K562 (cell line): ENCODE measurements around the gene CASKIN2. TPM values are rescaled to one million over a fixed set of nuclear protein-coding genes. Genes with fewer than 3 reads are reported as not detected.
A peak's percentile ranks its signal among the peaks of the same experiment; 100 is the strongest.

ENCODE experiments used
- ETV1 ChIP-seq: fragments of 450-650 bp; conservative IDR thresholded peaks from 2 replicates; pipeline ENCODE4 v1.6.1; 2016; ENCODE audit warnings: missing genetic modification characterization, control low read depth, low read depth, missing compliant biosample characterization
- ETV5 ChIP-seq: sonication (generic); formaldehyde crosslinking; IDR thresholded peaks from 2 replicates; pipeline ENCODE4 v1.4.0; 2020; ENCODE audit warnings: low read depth, mild to moderate bottlenecking, missing genetic modification reagents
- EWSR1 ChIP-seq: fragments of 450-650 bp; IDR thresholded peaks from 2 replicates; pipeline ENCODE4 v1.6.1; 2018; ENCODE audit warnings: borderline replicate concordance, mild to moderate bottlenecking, low read depth, moderate library complexity; ENCODE audit not compliant: partially characterized antibody
- GATAD2B ChIP-seq: fragments of 450-650 bp; IDR thresholded peaks from 2 replicates; pipeline ENCODE4 v1.6.1; 2017; ENCODE audit warnings: mild to moderate bottlenecking, borderline replicate concordance
- KAT7 ChIP-seq: sonication (generic); formaldehyde crosslinking; IDR thresholded peaks from 2 replicates; pipeline ENCODE4 v1.8.0; 2022; ENCODE audit warnings: missing genetic modification reagents, mild to moderate bottlenecking, borderline replicate concordance
- KAT8 ChIP-seq: fragments of 450-650 bp; IDR thresholded peaks from 2 replicates; pipeline ENCODE4 v1.6.1; 2016; ENCODE audit warnings: low read depth, mild to moderate bottlenecking
- KLF10 ChIP-seq: fragments of 250-450 bp; sonication (Bioruptor Pico); IDR thresholded peaks from 2 replicates; pipeline ENCODE4 v1.6.1; 2021; ENCODE audit warnings: matching md5 sums
- KLF13 ChIP-seq: fragments of 450-650 bp; IDR thresholded peaks from 2 replicates; pipeline ENCODE4 v1.6.1; 2016; ENCODE audit warnings: missing genetic modification characterization, low read depth, mild to moderate bottlenecking, missing compliant biosample characterization, moderate library complexity, borderline replicate concordance
- MCM7 ChIP-seq, 2 experiments: fragments of 450-650 bp; IDR thresholded peaks; 2 replicates each; pipeline ENCODE4 v1.6.1; 2016 to 2018
- MNT ChIP-seq, 2 experiments: fragments of 450-650 bp; conservative IDR thresholded peaks; 2 replicates each; pipeline ENCODE4 v1.6.1; 2017; ENCODE audit warnings: mild to moderate bottlenecking in 2 of 2, moderate library complexity in 2 of 2
- NCOA6 ChIP-seq: fragments of 450-650 bp; IDR thresholded peaks from 2 replicates; pipeline ENCODE4 v1.6.1; 2017; ENCODE audit warnings: mild to moderate bottlenecking
- NFYB ChIP-seq: IDR thresholded peaks from 2 replicates; pipeline ENCODE4 v1.6.1; 2011; ENCODE audit warnings: mild to moderate bottlenecking, moderate library complexity; ENCODE audit not compliant: insufficient read length; ENCODE audit errors: extremely low read depth
- NKRF ChIP-seq: fragments of 450-650 bp; IDR thresholded peaks from 2 replicates; pipeline ENCODE4 v1.6.1; 2016; ENCODE audit warnings: borderline replicate concordance
- POLR2B ChIP-seq: fragments of 450-650 bp; IDR thresholded peaks from 2 replicates; pipeline ENCODE4 v1.6.1; 2018; ENCODE audit warnings: low read depth; ENCODE audit not compliant: partially characterized antibody
- RNF219 ChIP-seq: fragments of 250-450 bp; sonication (Bioruptor Pico); IDR thresholded peaks from 2 replicates; pipeline ENCODE4 v1.5.0; 2022; ENCODE audit warnings: mild to moderate bottlenecking
- THAP7 ChIP-seq: fragments of 250-450 bp; sonication (Bioruptor Pico); IDR thresholded peaks from 2 replicates; pipeline ENCODE4 v1.5.0; 2021
- U2AF2 ChIP-seq: fragments of 200-400 bp; formaldehyde crosslinking; optimal IDR thresholded peaks from 2 replicates; pipeline ENCODE3; 2017; ENCODE audit warnings: low read depth, mild to moderate bottlenecking, low read length
- ZNF263 ChIP-seq: sonication (generic); formaldehyde crosslinking; IDR thresholded peaks from 2 replicates; pipeline ENCODE4 v1.8.0; 2022; ENCODE audit warnings: mild to moderate bottlenecking, missing genetic modification reagents, borderline replicate concordance
- ZNF586 ChIP-seq: fragments of 450-650 bp; formaldehyde crosslinking; conservative IDR thresholded peaks from 2 replicates; pipeline ENCODE4 v1.4.0; 2020; ENCODE audit warnings: mild to moderate bottlenecking, moderate library complexity
- polyA plus RNA-seq, 8 experiments: library from polyadenylated mRNA; depleted of rRNA in 4 of 8; stranded (reverse) in 5 of 8; unstranded in 3 of 8; fragments of >200 nt; fragmentation: Nextera tagmentation in 2 of 8; fragmentation: Illumina TruSeq in 1 of 8; extraction: Ambion mirVana in 2 of 8; extraction: Trizol in 1 of 8; gene quantifications; 2 replicates each; pipeline versions ENCODE4 v1.2.1 to v1.2.3, GENCODE V29; 2011 to 2014; ENCODE audit warnings: inconsistent platforms in 1 of 8, missing spikeins in 1 of 8
- total RNA-seq, 7 experiments: library from RNA; depleted of rRNA in 6 of 7; stranded (reverse); fragments of >200 nt in 6 of 7; fragmentation: Illumina TruSeq in 2 of 7; extraction: Trizol in 2 of 7; gene quantifications; 2 replicates each; pipeline versions ENCODE4 v1.2.1 to v1.2.3, GENCODE V29; 2011 to 2021; ENCODE audit warnings: low replicate concordance in 1 of 7
- TF ChIP-seq, protein P1 (sequence below): sonication (generic); formaldehyde crosslinking; IDR thresholded peaks from 2 replicates; pipeline ENCODE4 v1.4.0; 2020; ENCODE audit warnings: mild to moderate bottlenecking, missing genetic modification reagents

Gene CASKIN2
- total and polyA plus RNA-seq, 9 of the 15 experiments (the other 6 are each of a cell fraction or from before 2014, with no cell fraction given) = 0.01 to 12.2 (median 2.1) TPM

GRCh38 chr17:75516255-75516618, 900 bp upstream of the CASKIN2 start, which contains the start of gene TSEN54 (continued):
- TF ChIP-seq MCM7 (IDR thresholded peaks at IDR 0.05) = no peak
- peak; percentile 88 for TF ChIP-seq ETV1
- no peak for TF ChIP-seq KAT8
- TF ChIP-seq RNF219 (CRISPR knock-in tag) = no peak
- TF ChIP-seq MNT (conservative IDR thresholded peaks at IDR 0.05) = peak in 1 of 2 experiments; percentile 29; a peak in 2 of 4 replicates
- no peak for TF ChIP-seq U2AF2
- TF ChIP-seq KLF13 (tag) = peak; percentile 71
- no peak for TF ChIP-seq POLR2B
- peak; percentile 88; the same call in 1 of the 2 replicates for TF ChIP-seq GATAD2B
- TF ChIP-seq, protein P1, sequence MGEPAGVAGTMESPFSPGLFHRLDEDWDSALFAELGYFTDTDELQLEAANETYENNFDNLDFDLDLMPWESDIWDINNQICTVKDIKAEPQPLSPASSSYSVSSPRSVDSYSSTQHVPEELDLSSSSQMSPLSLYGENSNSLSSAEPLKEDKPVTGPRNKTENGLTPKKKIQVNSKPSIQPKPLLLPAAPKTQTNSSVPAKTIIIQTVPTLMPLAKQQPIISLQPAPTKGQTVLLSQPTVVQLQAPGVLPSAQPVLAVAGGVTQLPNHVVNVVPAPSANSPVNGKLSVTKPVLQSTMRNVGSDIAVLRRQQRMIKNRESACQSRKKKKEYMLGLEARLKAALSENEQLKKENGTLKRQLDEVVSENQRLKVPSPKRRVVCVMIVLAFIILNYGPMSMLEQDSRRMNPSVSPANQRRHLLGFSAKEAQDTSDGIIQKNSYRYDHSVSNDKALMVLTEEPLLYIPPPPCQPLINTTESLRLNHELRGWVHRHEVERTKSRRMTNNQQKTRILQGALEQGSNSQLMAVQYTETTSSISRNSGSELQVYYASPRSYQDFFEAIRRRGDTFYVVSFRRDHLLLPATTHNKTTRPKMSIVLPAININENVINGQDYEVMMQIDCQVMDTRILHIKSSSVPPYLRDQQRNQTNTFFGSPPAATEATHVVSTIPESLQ = 0 out of 2 replicates have a peak, but pooled peaks have one; percentile 82
- TF ChIP-seq KAT7 (CRISPR knock-in tag) = 0 out of 2 replicates have a peak, but pooled peaks have one; percentile 5
- TF ChIP-seq NCOA6 = peak; percentile 90
- peak; percentile 86 for TF ChIP-seq NKRF
- TF ChIP-seq KLF10 (CRISPR knock-in tag) = no peak
- TF ChIP-seq NFYB = no peak
- TF ChIP-seq ZNF586 (CRISPR knock-in tag) = no peak
- TF ChIP-seq EWSR1 = no peak
- TF ChIP-seq THAP7 (CRISPR knock-in tag) = no peak
- peak; percentile 95 for TF ChIP-seq ETV5
- TF ChIP-seq ZNF263 (CRISPR knock-in tag) = no peak
